Glomerular visceral epithelial cell (primary cell): ENCODE results near the gene TESPA1.
A peak's percentile ranks its signal among the peaks of the same experiment; 100 is the strongest.
"Not testable (repeated sequence)": the region's sequence is repeated elsewhere in the genome, so short reads cannot be mapped to it uniquely, and the experiment has no call there.

Experiments
- DNase-seq: peaks from one replicate; pipeline ENCODE4 v3.0.0-alpha.2; 2016; ENCODE audit errors: extremely low spot score

TESPA1 gene

DNA sequence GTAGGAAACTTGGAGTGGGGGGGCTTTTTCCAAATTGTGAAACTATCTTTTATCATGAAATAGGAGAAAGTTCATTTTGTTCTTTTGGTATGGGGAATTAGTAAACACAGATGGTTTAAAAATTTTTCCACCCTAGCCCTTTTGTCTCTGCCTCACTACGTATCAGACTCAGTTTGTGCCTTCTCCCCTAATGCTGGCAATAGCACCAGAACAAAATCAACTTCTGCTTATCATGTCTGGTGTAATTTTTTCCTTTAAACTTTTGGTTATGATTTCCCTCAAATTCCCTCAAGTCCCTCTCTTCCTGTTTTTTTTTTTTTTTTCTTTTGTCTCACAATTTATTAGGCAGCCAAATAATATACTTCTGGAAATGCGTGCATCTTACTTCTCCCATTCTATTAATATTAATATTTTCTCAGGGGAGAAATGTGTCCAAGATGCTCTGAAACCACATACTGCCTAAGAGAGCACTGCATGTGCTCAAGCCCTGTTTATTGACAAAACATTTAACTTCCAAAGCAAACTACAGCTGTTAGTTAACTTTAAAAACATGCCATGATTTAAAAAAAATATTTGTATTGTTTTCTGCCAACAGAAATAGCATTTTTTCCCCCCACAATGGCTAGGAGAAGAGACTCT, 35.4 kb downstream of the TESPA1 start:
- DNase-seq: no peak

DNA sequence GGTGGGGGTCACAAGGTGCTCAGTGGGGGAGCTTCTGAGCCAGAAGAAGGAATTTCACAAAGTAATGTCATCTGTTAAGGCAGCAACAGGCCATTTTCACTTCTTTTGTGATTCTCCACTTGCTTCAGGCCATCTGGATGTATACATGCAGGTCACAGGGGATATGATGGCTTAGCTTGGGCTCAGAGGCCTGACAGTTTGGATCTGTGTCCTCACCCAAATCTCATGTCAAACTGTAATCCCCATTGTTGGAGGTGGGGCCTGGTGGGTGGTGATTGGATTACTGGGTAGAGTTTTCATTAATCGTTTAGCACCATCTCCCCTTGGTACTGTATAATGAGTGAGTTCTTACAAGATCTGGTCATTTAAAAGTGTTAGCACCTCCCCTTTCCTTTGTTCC, 36.4 kb downstream of the TESPA1 start:
- no peak for DNase-seq

DNA sequence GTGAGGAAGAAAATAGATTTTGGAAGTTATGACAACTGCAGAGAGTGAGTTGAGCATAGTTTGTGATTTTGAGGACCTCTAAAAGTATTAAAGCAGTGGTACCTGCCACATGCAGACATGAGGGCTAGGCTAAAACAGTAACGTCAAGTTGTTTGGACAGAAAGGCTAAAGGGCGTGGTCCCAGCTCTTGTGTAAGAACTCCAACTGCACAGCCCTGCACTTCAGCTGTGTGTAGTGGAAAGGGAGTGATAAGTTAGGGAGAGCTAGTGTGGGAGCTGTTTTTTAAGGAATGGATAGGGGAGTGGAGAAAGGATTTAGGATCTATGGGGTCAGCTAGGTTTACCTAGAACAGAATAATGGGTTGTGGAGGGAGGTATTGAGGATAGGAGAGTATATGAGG, 39.5 kb downstream of the TESPA1 start:
- DNase-seq: no peak

DNA sequence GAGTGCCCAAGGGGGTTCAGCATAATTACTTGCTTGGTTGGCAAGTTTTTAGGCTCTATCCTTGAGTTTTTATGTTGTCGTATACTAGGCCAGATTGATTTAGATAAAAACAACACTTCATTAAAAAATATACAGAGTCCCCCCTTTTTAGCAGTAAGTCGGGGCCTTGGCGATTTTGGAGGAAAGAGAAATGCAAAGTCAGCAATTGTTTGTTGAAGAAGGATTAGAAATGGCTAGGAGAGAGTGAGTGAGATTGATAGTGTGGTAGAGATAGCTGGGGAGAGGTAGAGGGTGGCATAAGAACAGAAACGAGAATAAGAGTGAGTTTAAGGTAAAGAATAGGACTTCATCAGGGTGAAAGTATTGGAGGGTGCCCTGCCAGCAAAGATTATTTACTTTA, 41.3 kb downstream of the TESPA1 start:
- DNase-seq: not testable (repeated sequence)

DNA sequence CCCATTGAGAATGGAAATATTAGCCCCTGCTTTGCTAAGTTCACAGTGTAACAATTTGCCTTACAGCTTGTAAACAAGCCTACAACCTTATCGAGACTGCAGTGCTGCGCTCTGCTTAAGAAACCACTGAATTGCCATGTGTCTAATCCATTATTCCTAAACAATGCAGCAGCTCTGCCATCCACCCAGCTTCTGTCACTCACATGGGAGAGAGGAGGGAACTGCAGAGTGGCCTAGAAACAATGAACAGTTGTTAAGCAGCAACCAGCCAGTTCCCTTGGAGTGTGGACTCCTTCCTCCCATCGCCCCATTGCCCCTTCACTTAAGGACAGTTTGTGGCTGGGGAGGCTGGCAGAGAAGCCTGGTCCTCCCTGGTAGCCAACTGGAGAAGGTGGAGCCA, 42.9 kb downstream of the TESPA1 start:
- DNase-seq: no peak

DNA sequence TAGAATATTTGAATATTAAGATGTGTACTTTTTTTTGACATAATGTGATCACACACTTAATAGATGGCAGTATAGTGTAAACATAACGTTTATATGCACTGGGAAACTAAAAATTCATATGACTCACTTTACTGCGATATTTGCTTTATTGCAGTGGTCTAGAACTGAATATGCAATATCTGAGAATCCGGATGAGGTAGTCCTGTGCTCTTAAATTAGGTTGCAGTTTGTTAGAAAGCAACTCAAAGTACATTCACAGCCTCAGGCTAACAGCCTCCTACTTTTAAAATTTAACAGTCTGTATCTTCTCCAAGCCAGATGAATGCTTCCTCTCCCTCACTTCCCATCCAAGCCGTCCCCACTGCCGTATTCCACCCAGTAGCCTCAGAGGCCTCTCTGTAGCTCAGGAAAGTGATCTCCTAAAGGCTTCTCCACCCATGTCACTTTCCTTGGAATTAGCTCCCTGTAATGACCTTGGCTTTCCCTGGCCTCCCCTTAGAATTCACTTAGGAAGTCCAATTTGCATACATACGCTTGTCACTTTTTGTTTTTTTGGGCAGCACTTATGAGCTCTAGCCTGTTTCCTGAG, 43.7 kb downstream of the TESPA1 start:
- DNase-seq: no peak

DNA sequence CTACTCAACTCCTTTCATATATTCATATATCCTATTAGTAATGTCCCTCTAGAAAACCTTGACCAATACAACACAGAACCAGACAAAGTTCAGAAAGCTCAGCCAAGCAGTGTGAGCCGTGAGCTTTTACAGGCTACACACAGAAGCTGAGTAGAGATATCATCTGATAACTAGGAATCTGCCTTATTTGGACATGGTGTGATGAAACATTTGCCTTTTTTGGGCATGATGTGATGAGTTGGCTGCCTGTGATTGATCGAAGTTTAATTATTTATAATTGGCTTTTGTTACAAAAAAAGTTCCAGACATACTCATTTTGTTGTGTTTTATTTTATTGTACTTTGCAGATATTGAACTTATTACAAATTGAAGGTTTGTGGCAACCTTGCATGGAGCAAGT, 46.6 kb downstream of the TESPA1 start:
- DNase-seq: no peak

DNA sequence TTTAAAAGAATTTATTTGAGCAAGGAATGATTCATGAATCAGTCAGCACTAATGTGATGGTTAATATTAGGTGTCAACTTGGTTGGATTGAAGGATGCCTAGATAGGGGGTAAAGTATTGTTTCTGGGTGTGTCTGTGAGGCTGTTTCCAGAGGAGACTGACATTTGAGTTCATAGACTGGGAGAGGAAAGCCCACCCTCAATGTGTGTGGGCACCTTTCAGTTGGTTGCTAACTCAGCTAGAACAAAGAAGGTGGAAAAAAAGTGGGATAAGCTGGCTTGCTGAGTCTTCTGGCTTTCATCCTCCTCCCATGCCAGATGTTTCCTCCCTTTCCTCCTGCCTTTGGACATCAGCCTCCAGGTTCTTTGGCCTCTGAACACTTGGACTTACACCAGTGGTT, 47.2 kb downstream of the TESPA1 start:
- DNase-seq: no peak

DNA sequence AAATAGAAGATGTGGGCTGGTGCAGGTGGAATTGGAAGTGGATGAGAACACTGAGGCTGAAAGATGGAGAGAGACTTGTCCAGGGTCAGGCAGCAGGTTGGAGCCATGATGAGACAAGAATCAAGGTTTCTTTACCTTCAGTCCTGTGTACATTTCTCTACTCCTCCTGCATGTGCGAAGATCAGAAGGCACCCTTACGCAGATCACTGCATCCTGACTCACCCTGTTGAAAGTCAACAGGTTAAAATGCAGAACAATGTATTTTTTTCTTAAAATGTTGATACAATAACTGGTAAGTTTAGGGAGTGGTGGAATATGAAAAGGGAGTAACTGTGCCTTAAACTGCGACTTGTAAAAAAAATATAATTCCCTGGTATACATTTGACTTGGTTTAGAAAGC, 47.8 kb downstream of the TESPA1 start:
- no peak for DNase-seq

DNA sequence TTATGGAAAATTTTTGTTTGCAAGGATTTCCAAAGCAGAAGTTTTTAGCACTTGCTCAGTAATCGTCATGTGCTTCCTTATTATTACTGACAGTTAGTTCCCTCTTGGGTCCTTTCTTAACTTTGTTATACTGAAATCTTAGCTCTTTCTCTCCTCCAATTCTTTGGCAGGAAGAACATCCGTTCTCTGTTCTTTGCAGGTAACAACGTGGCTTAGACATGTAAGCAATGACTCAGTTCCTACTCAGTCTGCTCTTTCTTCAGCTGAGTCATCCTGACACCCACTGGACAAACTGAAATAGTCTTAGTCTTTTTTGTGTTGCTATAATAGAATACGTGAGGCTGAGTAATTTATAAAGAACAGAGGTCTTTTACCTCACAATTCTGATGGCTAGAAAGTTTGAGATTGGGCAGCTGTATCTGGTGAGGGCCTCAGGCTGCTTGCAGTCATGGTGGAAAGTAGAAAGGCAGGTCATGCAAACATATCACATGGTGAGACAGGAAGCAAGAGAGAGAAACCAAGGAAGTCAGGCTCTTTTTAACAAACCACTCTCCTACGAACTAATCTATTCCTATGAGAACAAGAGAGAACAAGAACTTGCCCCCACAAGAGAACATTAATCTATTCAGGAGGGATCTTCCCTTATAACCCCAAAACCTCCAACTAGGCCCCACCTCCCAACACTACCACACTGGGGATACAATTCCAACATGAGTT, 49.2 kb downstream of the TESPA1 start:
- DNase-seq: peak; percentile 62

DNA sequence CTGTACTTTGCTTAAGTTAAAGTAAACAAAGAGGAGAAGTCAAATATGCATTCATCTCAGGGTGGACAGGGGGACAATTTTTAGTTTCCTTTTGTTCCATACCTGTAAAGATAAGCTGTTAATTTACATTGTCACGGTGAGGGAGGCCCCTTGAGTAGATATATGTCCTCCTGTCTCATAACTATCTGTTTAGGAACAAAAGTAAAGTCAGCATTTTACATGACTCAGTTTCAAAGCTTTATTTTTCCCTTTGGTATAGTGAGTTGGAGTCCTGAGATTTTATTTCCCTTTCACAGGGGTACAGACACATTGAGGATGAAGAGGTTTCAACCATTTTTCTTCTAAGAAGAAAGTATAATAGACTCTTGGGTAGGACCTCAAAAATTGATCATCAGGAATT, 50.1 kb downstream of the TESPA1 start:
- no peak for DNase-seq

DNA sequence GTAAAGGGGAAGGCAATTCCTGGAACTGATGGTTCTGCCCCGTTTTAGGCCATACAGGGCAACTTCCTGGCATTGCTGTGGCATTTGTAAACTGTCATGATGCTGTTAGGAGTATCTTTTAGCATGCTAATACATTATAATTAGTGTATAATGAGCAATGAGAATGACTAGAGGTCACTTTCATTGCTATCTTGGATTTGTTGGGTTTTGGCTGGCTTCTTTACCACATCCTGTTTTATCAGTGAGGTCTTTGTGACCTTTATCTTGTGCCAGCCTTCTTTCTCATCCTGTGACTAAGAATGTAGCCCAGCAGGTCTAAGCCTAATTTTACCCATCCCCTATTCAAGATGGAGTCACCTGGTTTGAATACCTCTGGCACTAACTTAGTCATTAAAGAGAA, 51.2 kb downstream of the TESPA1 start:
- no peak for DNase-seq

DNA sequence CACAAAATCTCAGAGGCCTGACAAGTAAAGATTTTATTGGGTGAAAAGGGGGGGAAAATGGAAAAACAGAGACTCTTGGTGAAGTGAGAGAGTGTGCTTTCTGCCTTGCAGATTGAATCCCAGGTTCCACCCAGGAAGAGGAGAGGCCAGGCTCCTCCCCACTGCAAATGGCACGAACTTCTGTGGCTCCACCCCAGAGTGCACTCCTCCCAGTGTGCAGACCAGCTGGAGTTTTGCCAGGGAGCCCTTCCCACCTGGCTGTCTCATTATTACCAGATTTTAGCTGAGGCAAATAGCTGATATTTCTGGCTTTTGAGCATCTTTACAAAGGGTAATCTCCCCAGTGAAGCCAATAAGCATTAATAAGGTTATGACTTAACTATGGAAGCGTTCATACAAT, 51.9 kb downstream of the TESPA1 start:
- peak; percentile 1 for DNase-seq

DNA sequence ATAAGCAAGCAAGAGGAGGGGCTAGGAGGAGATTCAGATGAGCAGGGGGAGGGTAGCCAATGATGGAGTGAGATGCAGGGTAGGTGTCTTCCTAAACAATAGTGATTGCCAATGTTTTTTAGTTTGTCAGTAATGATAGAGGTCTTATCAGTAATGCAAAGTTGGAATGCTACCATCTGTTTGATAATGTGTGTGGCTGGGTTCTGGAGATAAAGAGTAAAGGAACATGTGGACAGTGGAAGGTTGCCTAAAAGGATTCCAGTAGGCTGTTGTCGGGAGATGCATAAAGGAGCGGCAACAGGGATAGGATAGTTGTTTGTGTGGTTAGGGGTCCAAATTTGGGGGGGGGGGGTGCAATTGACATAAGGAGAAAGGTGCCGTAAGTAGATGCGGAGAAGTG, 52.5 kb downstream of the TESPA1 start:
- no peak for DNase-seq

DNA sequence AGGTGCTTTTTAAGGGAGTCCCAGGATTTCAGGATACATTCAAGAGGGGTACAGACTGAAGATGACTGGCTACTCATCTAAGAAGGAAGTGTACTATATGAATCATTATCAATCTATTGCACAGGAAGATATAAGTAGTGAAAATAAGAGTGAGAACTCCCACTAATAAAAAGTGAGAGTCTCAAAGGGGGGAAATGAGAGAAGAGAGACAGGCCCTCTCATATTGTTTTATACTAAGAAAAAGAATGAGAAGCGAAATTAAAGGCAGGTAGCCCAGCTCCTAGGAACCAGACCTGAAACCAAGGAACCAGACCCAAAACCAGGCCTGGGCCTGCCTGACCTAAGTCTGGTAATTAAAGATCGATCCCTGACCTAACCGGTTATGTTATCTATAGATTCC, 54.6 kb downstream of the TESPA1 start:
- DNase-seq: no peak

DNA sequence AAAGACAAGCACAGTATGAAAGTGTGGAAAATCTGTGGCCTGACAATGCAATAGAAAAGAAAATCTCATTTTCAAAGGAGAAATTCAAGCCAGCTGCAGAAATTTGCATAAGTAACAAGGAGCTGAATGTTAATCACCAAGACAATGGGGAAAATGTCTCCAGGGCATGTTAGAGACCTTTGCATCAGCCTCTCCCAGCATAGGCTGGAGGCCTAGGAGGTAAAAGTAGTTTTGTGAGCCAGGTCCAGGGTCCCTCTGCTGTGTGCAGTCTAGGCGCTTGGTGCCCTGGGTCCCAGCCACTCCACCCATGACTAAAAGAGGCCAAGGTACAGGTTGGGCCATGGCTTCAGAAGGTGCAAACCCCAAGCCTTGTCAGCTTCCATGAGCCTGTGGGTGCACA, 58.3 kb downstream of the TESPA1 start:
- no peak for DNase-seq

DNA sequence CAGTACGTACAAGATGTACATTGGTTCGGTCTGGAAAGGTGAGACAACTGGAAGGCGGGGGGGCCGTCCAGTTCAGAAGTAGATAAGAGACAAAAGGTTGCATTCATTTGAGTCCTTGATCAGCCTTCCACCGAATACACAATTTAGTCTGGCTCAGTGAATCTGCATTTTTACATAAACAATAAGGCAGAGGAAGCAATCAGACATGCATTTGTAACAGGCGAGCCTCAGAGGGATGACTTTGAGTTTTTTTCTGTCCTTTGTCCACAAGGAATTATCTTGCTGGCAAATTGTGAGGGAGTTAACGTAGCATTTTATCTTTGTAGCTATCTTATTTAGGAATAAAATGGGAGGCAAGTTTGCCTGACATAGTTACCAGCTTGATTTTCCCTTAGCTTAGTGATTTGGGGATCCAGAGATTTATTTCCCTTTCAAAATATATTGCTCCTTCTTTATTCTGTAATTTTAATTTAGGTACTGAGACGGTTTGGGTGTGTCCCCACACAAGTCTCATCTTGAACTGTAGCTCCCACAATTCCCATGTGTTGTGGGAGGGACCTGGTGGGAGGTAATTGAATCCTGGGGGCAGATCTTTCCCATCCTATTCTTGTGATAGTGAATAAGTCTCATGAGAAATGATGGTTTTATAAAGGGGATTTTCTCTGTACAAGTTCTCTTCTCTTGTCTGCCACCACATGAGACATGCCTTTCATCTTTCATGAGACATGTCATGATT, 59.4 kb downstream of the TESPA1 start:
- DNase-seq: no peak

DNA sequence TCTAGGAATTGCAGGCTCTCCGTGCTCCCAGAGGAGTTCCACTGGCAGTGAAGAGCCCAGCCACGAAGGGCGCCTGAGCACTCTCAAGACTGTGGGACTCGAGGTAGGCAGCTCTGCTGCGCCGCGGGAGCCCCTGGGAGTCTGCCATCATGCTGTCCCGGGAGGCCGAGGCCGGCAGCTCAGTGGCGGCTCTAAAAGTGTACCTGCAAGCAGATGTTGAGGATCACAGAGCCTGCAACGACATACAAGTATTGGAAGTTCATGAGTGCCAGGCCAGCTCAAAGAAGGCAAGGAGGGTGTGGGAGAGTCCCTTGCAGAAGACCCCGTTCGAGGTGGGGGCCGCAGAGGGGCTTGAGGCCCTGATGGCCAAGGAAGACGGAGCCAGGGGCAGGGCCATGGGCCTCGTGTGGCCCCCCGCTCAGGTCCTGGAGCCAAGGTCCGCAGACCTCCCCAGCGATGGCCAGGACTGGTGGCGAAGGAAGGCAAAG, 67.5 kb downstream of the TESPA1 start:
- no peak for DNase-seq
